OCI-LY7 (cell line): ENCODE results near the gene PLXNA1.

Experiments used
- EZH2phosphoT487 ChIP-seq: fragments of 200-600 bp; sonication (generic); IDR thresholded peaks from 2 replicates; pipeline ENCODE4 v1.6.1; 2018; ENCODE audit warnings: low read depth, borderline replicate concordance, mild to moderate bottlenecking, mixed run types, antibody characterized with exemption, low read length, moderate library complexity, mixed read lengths
- TF ChIP-seq, protein P1 (sequence below): fragments of 200-600 bp; sonication (generic); conservative IDR thresholded peaks from 2 replicates; pipeline ENCODE4 v1.5.1; 2014; ENCODE audit warnings: mild to moderate bottlenecking, antibody characterized with exemption, low read length, moderate library complexity, mixed read lengths

GRCh38 chr3:126986001-126986400 lies 3.1 kb downstream of the PLXNA1 start:
- TF ChIP-seq, protein P1, sequence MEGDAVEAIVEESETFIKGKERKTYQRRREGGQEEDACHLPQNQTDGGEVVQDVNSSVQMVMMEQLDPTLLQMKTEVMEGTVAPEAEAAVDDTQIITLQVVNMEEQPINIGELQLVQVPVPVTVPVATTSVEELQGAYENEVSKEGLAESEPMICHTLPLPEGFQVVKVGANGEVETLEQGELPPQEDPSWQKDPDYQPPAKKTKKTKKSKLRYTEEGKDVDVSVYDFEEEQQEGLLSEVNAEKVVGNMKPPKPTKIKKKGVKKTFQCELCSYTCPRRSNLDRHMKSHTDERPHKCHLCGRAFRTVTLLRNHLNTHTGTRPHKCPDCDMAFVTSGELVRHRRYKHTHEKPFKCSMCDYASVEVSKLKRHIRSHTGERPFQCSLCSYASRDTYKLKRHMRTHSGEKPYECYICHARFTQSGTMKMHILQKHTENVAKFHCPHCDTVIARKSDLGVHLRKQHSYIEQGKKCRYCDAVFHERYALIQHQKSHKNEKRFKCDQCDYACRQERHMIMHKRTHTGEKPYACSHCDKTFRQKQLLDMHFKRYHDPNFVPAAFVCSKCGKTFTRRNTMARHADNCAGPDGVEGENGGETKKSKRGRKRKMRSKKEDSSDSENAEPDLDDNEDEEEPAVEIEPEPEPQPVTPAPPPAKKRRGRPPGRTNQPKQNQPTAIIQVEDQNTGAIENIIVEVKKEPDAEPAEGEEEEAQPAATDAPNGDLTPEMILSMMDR: no peak
- no peak for TF ChIP-seq EZH2phosphoT487
